Heart left ventricle (tissue), 13 donors: Measurements from ENCODE around the gene LLGL2.

ENCODE experiments used
- CTCF ChIP-seq, 12 donors: fragments of 200-600 bp; sonication (generic) in 4 of 12; IDR thresholded peaks; one replicate each; pipeline versions ENCODE4 v1.5.0 to v1.8.0; 2018 to 2022; ENCODE audit warnings: antibody characterized with exemption in 12 of 12, mild to moderate bottlenecking in 5 of 12
- POLR2A ChIP-seq, 2 donors: fragments of 450-650 bp; IDR thresholded peaks; one replicate each; pipeline ENCODE4 v1.6.1; 2017; ENCODE audit warnings: antibody characterized with exemption in 2 of 2, mild to moderate bottlenecking in 2 of 2, moderate library complexity in 2 of 2
- donor health status: ischemic (EF 13 %, LVEDD 7.1; RV severe dilation, severe dysfunction).
- donor health status: DM: no; HTN: yes; CAD: no.
- donor health status: DM: no; HTN: no; CAD: no.
- donor health status: ischemic (EF 25% LVEDD 6.9; RV normal size, moderate dysfunction).
- donor health status: ischemic (EF 25% LVEDD 5.7; RV mildly dilated, moderate dysfunction).
- donor health status: ischemic (EF 35%, LVEDD 5.7; RV mildly dilated, moderate dysfunction).
- donor health status: nonischemic (EF 11% LVEDD 7.7; RV severe dilation, severe dysfunction).
- donor health status: DM: yes; HTN: yes; CAD: no.
- donor health status: PGD.
- donor health status: ischemic (EF 29% LVEDD 5.4; RV normal size, mild dysfunction).
- donor health status: nonischemic (EF 23%, LVEDD 6.1; RV moderate dilation, normal function).

GRCh38 chr17:75590849-75591721 lies 65.6 kb downstream of the LLGL2 start:
- TF ChIP-seq CTCF (IDR thresholded peaks at IDR 0.05) (no peak), POLR2A (IDR thresholded peaks at IDR 0.05) (no peak)
